Upper lobe of left lung (tissue), 4 donors: ENCODE data around the gene STIM1.
"Not testable (repeated sequence)": the region's sequence is repeated elsewhere in the genome, so short reads cannot be mapped to it uniquely, and the experiment has no call there.

ENCODE experiments used
- CTCF ChIP-seq, 6 experiments: fragments of 450-650 bp in 4 of 6; fragments of 200-600 bp in 2 of 6; sonication (generic) in 2 of 6; IDR thresholded peaks; one replicate each; pipeline ENCODE4 v1.5.1; 2016 to 2019; ENCODE audit warnings: antibody characterized with exemption in 6 of 6
- POLR2AphosphoS5 ChIP-seq, 2 donors: sonication (generic); formaldehyde crosslinking; IDR thresholded peaks; one replicate each; pipeline ENCODE4 v1.5.1; 2017; ENCODE audit warnings: antibody characterized with exemption in 2 of 2

- not testable (repeated sequence) for TF ChIP-seq POLR2AphosphoS5, CTCF (IDR thresholded peaks at IDR 0.05)
These were observed 161.1 kb downstream of the STIM1 start for GRCh38 chr11:4016602-4017001.
